Measurements from ENCODE around the gene CERKL.

CERKL gene

GRCh38 chr2:181642086-181642485 lies 14.8 kb downstream of the CERKL start:
- TF ChIP-seq SIN3A (IDR thresholded peaks at IDR 0.05; ENCODE audit: borderline replicate concordance, insufficient read depth, low read length) (no peak), POLR2AphosphoS5 (IDR thresholded peaks at IDR 0.05; ENCODE audit: low read depth, low read length) (no peak), FOXP2 (optimal IDR thresholded peaks at IDR 0.05; ENCODE audit: borderline replicate concordance, extremely low read depth, extremely low read length, insufficient read depth) (no peak)

DNA sequence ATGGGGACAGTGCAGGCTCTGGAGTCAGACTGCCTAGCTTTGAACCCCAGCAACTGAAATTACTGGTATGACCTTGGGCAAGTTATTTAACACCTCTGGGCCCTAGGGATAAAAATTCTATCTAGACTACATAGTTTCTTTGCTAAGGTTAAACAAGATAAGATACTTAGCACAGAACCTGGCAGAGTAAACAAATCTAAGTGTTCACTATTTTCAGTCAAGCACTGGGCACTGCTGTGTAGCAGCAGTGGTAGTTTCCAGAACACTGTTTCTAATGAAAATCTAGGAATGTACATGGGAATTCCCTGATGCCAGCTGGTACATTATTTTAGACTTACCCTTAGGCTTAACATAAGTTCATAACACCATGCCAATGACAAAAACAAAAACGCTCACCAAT lies 17.2 kb downstream of the CERKL start:
- TF ChIP-seq TAF1 (IDR thresholded peaks at IDR 0.05; ENCODE audit: borderline replicate concordance, insufficient read depth, low read length) (no peak), REST (IDR thresholded peaks at IDR 0.05; ENCODE audit: insufficient read depth in 1 of 2, low read depth in 2 of 2, low read length in 2 of 2) (no peak), POLR2AphosphoS5 (IDR thresholded peaks at IDR 0.05; ENCODE audit: low read depth, low read length) (no peak), SIN3A (IDR thresholded peaks at IDR 0.05; ENCODE audit: borderline replicate concordance, insufficient read depth, low read length) (no peak), FOXP2 (optimal IDR thresholded peaks at IDR 0.05; ENCODE audit: borderline replicate concordance, extremely low read depth, extremely low read length, insufficient read depth) (no peak)

GRCh38 chr2:181632733-181633401 lies 24.0 kb downstream of the CERKL start:
- TF ChIP-seq REST (IDR thresholded peaks at IDR 0.05; ENCODE audit: insufficient read depth in 1 of 2, low read depth in 2 of 2, low read length in 2 of 2) (no peak), TAF1 (IDR thresholded peaks at IDR 0.05; ENCODE audit: borderline replicate concordance, insufficient read depth, low read length) (no peak), POLR2AphosphoS5 (IDR thresholded peaks at IDR 0.05; ENCODE audit: low read depth, low read length) (no peak), SIN3A (IDR thresholded peaks at IDR 0.05; ENCODE audit: borderline replicate concordance, insufficient read depth, low read length) (no peak), FOXP2 (optimal IDR thresholded peaks at IDR 0.05; ENCODE audit: borderline replicate concordance, extremely low read depth, extremely low read length, insufficient read depth) (no peak)

DNA sequence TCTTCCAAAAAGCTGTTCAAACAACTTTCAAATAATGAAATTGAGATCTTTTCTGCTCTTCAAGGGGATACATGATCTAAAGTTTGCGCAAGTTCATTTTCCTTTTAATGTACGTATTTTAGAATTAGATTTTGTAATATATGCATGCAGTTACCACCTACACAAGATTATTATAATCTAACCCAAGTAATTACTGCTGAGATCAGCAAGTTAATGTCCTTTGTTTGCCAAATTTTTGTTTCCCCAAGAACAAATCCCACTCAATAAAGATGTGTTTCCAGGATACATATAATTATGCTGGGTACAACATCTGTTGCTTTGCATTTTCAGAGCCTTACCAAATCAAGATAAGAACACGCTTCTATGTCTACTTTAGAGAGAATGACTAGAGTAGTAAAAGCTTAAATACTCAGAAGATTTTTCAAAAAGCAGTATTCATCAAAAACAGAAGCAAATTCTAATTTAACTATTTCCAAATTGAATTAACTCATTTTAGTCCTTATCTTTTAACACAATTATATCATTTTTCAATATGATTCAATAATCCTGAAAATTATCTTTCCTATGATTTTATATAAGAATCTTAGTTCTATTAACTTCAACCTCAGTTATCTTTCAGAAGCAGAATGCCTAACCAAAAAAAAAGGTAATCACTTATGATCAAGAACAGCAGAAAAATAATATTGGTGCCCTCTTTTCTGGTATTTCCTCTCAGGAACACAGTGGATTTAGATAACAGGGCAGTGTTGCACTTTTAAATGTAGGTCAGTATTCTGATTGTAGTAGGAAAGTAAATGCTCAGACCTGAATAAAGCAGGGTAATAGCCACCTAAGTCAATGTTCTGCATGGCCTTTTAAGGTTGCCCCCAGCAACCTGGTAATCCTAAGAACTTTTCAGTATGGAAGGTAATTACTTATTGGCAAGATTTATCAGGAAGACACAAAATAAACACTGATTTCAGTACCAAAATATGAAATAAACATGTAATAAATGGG lies 28.0 kb downstream of the CERKL start:
- TF ChIP-seq SIN3A (IDR thresholded peaks at IDR 0.05; ENCODE audit: borderline replicate concordance, insufficient read depth, low read length): no peak
- TF ChIP-seq POLR2AphosphoS5 (IDR thresholded peaks at IDR 0.05; ENCODE audit: low read depth, low read length): no peak
- TF ChIP-seq FOXP2 (optimal IDR thresholded peaks at IDR 0.05; ENCODE audit: borderline replicate concordance, extremely low read depth, extremely low read length, insufficient read depth): no peak
- TF ChIP-seq REST (IDR thresholded peaks at IDR 0.05; ENCODE audit: insufficient read depth in 1 of 2, low read depth in 2 of 2, low read length in 2 of 2): no peak
- no peak for TF ChIP-seq TAF1 (IDR thresholded peaks at IDR 0.05; ENCODE audit: borderline replicate concordance, insufficient read depth, low read length)

DNA sequence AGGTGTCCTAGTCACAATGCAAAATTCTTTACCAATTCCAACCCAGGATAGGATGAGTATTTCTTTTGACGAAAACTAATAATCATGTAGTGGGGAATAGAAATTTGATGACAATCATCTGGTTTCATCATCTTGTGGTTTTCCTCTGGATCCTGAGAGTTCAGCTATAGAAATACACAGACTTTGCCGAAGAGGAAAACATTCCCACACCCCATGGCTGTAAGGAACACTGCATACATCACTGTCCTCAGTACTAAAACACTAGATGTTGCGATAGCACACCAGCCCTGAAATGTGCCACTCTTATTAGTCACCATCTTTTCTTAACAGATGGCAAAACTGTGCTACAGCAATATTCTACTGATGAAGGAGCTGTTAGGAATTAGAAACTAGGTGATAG lies 29.4 kb downstream of the CERKL start:
- no peak for TF ChIP-seq FOXP2 (optimal IDR thresholded peaks at IDR 0.05; ENCODE audit: borderline replicate concordance, extremely low read depth, extremely low read length, insufficient read depth)

GRCh38 chr2:181626671-181627070 lies 30.2 kb downstream of the CERKL start:
- TF ChIP-seq SIN3A (IDR thresholded peaks at IDR 0.05; ENCODE audit: borderline replicate concordance, insufficient read depth, low read length) (no peak), TAF1 (IDR thresholded peaks at IDR 0.05; ENCODE audit: borderline replicate concordance, insufficient read depth, low read length) (no peak), POLR2AphosphoS5 (IDR thresholded peaks at IDR 0.05; ENCODE audit: low read depth, low read length) (no peak), REST (IDR thresholded peaks at IDR 0.05; ENCODE audit: insufficient read depth in 1 of 2, low read depth in 2 of 2, low read length in 2 of 2) (no peak), FOXP2 (optimal IDR thresholded peaks at IDR 0.05; ENCODE audit: borderline replicate concordance, extremely low read depth, extremely low read length, insufficient read depth) (no peak)

All from PFSK-1 (cell line).